Prostate gland (tissue), 1 donor: ENCODE results near the gene AHR.

ENCODE experiments used
- POLR2A ChIP-seq: fragments of 450-650 bp; IDR thresholded peaks from one replicate; pipeline ENCODE4 v1.6.1; 2016; ENCODE audit warnings: antibody characterized with exemption, mild to moderate bottlenecking
- POLR2AphosphoS5 ChIP-seq: sonication (generic); formaldehyde crosslinking; IDR thresholded peaks from one replicate; pipeline ENCODE4 v1.6.1; 2017; ENCODE audit warnings: antibody characterized with exemption

GRCh38 chr7:17312641-17313040 is 14.2 kb downstream of the AHR start:
- no peak for TF ChIP-seq POLR2A
- no peak for TF ChIP-seq POLR2AphosphoS5
